ENCODE results near the gene KCNJ8.

DNA sequence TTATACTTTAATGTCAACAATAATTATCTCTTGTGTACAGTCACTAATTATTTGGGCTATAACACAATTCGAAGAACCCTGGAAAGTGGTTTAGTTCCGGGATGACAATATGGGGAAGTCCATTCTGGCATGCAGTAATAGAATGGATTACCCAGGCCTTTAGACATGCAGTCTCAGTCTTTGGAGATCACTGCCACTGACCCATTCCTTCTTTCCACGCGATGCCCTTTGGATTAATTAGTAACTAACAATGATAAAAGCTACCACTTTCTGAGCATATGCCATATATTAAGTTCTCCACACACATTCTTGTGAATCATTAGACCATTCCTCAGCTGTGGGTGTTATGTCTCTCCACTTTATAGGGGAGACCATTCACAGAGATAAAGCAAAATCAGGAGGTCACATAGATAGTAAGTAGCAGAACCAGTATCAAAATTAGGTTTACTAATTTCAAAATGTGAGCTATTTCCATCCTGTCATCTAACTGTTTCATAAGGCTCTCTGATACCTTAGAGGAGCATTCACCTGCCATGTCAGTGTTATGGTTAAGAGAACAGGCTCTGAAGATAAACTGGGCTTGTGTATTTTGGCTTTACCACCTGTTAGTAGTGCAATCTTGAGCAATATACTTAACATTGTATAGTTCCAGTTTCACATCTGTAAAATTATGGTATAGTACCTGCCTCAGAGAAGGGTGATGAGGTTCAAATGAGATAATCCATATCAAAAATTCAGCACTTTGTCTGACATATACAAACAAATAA, 27.2 kb upstream of the KCNJ8 start:
- TF ChIP-seq ZNF274 (IDR thresholded peaks at IDR 0.05; ENCODE audit: low read depth, low read length) (no peak), YY1 (IDR thresholded peaks at IDR 0.05; ENCODE audit: insufficient read depth, insufficient read length) (no peak)

Data from NT2/D1 (cell line).